ENCODE results near the gene ELP2.
"Not testable (repeated sequence)": the region's sequence is repeated elsewhere in the genome, so short reads cannot be mapped to it uniquely, and the experiment has no call there.

GRCh38 chr18:36207969-36208368 is 78.3 kb downstream of the ELP2 start:
- not testable (repeated sequence) for TF ChIP-seq CTCF (tag by site-specific recombination; IDR thresholded peaks at IDR 0.05); ZNF140 (tag by site-specific recombination; IDR thresholded peaks at IDR 0.05); ZNF555 (tag by site-specific recombination; conservative IDR thresholded peaks at IDR 0.05); ZNF530 (tag by site-specific recombination; IDR thresholded peaks at IDR 0.05; ENCODE audit: low read depth); SP2 (tag by site-specific recombination; IDR thresholded peaks at IDR 0.05); ZNF600 (tag by site-specific recombination; IDR thresholded peaks at IDR 0.05)
